ENCODE measurements around the gene CBX4.
A peak's percentile ranks its signal among the peaks of the same experiment; 100 is the strongest.

Gene CBX4

GRCh38 chr17:79826841-79827578 lies 12.2 kb downstream of the CBX4 start:
- DNase-seq = no peak

DNA sequence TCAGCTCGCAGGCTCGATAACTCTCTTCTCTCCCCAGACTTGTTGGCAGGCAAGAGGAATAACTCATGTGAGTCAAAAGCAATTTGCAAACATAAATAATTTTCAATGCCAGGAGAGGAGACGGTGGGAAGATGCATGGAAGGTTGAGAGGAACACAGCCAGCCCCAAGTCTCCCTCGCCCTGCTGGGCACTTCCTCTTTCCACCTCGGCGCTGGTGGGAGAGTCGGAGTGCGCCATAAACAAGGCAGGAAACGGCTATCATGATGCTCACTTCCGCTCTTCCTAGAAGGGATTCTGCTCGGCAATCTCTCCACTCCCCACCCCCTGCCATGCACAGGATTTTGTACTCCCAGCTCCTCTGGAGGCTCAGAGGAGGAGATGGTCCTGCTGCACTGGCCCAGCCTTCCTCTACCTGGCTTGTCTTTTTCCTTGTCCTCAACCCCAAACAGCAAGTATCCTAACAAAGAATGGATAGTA lies 13.0 kb downstream of the CBX4 start:
- DNase-seq = peak; percentile 82

- DNase-seq = no peak
Observed at GRCh38 chr17:79825580-79825921, 13.7 kb downstream of the CBX4 start.

DNA sequence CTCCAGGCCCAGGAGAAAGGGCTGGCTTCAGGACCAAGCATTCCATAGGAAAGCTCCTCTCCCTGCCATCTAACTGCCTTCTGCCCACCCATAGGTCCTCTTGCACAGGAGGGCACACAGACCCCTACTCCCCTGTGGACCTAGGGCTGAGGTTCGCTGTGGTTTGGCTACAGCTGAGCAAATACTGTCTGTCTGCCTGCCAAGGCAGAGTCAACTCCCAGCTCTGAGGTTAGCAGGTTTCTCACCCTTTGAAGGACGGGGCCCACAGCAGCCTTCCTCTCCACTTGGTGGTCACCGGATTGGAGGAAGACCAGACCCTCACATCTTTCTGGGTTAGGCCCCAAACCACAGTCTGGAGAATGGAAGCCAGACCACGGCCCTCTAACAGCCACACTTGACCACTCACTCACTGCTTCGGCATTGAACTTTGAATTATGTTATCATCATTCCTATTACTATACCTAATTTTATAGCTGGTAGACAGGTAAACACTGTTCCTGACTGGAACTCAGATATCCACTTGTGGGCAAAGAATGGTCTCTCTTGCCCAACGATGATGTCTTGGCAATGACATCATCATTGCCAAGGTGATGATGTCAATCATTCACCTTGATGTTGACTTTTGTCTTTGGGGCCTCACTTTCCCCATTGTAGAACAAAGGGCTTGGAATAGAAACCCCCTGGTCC lies 14.2 kb downstream of the CBX4 start:
- no peak for DNase-seq

GRCh38 chr17:79824234-79824633 lies 15.0 kb downstream of the CBX4 start:
- DNase-seq = no peak

- no peak for DNase-seq
Observed at GRCh38 chr17:79822583-79823124, 16.6 kb downstream of the CBX4 start.

DNA sequence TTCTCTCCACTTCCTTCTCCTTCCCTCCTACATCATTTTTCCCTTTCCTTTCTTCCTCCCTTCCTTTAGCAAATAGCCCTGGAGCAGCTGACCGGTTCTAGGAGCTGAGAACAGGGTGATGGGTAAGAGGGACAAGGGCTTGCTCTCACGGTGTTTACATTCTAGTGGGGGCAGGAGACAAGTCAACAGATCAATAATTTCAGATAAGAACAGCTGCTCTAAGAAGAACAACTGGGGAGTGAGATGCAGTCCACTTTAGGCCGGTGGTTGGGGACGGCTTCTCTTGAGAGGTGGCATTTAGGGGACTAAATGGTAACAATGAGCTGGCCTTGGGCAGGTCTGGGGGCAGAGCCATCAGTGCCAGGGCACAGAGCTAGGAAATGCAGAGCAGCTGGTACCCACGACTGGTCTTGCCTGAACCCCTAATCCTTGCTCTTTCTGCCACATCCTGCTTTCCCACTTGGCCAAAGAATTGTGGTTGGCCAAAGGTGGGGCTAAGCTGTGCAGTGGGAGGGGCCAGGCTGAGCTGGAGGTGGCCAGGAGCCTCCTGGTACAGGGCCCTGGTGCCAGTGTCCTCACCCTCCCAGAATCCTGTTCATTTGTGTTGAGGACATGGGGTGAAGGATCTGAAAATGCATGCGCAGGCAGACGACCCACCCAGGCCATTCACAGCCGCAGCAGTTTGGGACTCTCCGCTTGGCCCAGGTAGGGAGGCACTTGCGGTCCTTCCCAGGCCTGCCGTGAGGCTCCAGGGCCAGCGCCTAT lies 17.7 kb downstream of the CBX4 start:
- no peak for DNase-seq

DNA sequence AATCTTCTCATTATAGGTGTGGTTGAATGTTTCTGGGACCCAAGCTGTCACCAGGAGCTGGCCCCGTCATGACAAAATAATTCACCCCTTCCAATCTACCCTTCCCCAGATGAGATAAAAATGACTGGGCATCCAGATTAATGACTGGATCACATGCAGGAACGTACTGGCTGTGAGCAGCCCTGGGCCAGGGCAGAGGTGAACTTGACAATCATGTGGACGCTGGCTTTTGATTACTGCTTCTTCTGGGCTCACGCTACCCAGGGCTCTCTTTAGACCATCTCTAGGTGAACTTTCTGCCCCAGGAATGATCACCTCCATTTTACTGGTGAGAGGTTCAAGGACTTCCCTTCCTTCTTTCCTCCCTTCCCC lies 18.3 kb downstream of the CBX4 start:
- DNase-seq = no peak

DNA sequence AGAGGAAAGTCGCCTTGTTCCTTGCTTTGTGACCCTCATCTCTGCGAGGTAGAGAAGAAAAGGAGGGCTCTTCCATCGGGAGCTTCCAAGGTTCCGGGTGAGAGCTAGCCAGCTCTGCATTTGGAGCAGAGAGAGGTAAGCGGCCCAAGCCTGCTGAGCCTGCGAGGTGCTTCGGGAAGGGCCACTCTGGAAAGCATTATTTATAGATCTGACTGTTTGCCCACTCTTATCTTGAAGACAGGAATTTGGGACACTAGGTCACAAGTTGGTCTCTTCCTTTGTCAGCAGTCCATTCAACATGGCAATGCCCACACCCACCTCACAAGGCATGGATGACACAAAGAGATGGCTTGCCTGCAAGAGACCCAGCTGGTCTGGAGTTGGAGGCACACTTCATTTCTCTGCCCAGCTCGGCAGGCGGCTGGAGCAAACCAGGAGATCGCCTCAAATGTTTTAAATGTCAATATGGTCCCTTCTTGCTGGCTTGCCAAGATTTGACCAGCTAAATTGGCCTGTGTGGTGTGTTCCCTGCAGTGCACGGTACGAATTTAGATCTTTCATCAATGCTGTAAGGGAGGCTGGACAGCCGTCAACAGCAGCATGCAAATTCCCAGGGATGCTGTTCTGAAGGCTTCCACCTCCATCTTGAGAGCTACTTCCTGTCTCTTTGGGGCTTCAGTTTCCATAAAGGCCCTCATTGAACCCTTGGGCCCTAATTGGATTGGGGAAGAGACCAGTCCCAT lies 19.5 kb downstream of the CBX4 start:
- no peak for DNase-seq

DNA sequence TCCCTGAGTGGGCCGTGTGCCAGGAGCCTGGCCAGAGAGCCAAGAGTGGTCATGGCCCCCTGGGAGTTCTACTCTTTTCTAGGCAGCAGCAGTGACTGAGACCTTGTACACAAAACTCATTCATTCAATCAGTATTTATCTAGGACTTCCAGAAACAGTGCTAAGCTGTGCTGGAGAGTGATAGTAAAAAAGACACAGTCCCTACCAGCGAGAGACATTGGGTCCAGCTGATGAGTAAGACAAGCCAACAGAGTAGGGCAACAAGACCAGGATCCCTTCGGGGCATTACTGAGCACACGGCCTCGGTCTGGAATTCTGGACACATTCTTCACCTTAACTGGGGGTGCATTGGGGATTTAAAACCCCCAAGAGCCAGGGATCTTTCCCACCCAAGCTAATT lies 20.2 kb downstream of the CBX4 start:
- no peak for DNase-seq

DNA sequence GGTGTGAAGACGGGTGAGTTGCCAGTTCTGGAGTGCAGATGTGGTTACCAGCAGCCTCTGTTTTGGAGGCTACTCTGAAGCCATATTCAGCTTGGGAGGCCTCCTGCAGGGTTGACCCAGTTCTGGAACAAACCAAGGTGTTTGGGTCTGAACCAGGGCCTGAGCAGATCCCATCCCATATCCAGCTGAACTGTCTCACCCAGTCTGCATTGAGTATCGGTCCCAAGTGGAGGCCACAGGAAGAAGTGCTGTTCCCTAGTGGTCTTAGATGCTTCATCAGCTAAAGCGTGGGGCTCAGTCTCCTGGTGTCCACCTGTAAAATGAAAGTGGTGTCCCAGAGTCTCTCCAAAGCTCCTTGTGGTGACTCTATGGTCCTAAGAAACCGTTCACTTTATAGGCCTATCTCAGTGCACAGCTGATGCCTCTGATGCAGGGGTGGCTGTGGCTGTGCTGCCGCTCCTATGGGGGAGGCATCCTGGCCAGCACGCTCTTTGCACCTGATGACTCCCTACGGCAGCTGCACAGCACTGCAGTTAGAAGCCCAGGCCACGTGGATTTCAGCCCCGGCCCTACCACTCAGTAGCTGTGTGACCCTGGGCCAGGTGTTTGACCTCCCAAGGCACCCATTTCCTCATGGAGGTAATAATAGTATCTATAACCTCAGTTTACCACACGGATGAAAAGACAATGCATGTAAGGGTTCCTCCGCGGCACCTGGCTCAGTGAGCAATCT lies 21.0 kb downstream of the CBX4 start:
- DNase-seq = no peak

GRCh38 chr17:79815836-79816461 lies 23.3 kb downstream of the CBX4 start:
- DNase-seq = no peak

GRCh38 chr17:79814974-79815835 lies 24.0 kb downstream of the CBX4 start:
- DNase-seq = no peak

GRCh38 chr17:79814127-79814973 lies 24.9 kb downstream of the CBX4 start:
- DNase-seq = no peak

DNA sequence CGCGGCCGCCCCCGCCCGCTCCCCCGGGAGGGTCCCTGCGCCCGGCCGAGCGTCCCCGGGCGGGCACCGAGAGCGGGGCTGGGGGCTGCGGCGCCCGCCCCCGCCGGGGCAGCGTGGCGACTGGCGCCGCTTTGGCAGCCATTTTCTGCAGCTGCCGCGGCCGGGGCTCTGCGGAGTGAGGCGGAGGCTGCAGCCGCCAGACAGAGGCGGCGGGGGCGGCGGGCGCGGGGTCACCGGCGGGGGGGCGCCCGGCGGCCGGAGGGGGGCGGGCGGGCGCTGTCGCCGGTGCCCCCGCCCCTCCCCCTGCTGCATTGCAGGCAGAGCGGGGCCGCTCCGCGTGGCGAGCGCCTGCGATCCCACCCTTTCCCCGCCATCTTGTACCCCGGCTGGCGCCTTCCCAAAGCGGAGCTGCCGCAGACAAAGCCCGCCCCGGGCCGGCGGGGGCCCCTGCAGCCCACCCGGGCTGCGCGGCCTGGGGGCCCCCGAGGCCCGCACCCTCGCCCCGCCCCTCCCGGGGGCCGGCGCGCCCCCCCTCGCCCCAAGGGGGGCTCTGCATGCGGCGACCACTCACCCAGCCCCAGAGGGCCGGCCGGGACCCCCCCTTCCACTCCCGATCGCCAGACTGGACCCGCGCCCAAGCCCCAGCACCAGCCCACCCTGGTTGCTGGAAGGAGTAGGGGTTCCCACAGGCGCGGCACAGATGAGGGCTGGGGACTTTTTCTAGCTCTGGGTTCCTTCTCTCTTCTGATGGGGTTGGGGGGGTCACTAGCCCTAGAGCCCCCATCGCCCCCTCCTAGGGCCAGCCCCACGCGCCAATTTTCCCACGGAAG lies 25.7 kb downstream of the CBX4 start:
- no peak for DNase-seq

- DNase-seq = no peak
Observed at GRCh38 chr17:79812353-79813258, 26.6 kb downstream of the CBX4 start.

GRCh38 chr17:79811868-79812352 lies 27.3 kb downstream of the CBX4 start:
- DNase-seq = no peak

Data from suppressor macrophage treated with lipopolysaccharide for 4 hours (primary cell).